Esophagus muscularis mucosa (tissue), 4 donors: ENCODE measurements around the gene VPS13D. TPM values are rescaled to one million over a fixed set of nuclear protein-coding genes. Genes with fewer than 3 reads are reported as not detected.

Experiments used
- DNase-seq: peaks from one replicate; pipeline ENCODE4 v3.0.0-alpha.2; 2017; ENCODE audit errors: extremely low spot score
- H3K27ac ChIP-seq, 4 donors: fragments of 200-600 bp; sonication (generic); replicated peaks in 1 of 4; 1 replicate in 3 of 4; 2 replicates in 1 of 4; pipeline ENCODE4 v1.5.1; 2016 to 2019; ENCODE audit warnings: mild to moderate bottlenecking in 1 of 4
- H3K27me3 ChIP-seq, 4 donors: fragments of 200-600 bp; sonication (generic); one replicate each; pipeline versions ENCODE4 v1.5.1 to v1.6.0; 2016 to 2019
- H3K36me3 ChIP-seq, 4 donors: fragments of 200-600 bp; sonication (generic); one replicate each; pipeline ENCODE4 v1.5.1; 2016 to 2019
- H3K4me1 ChIP-seq, 4 donors: fragments of 200-600 bp; sonication (generic); one replicate each; pipeline ENCODE4 v1.5.1; 2016 to 2019
- H3K4me3 ChIP-seq, 4 donors: fragments of 200-600 bp; sonication (generic); 1 replicate in 2 of 4; 2 replicates in 2 of 4; pipeline ENCODE4 v1.5.1; 2016 to 2019; ENCODE audit warnings: mild to moderate bottlenecking in 4 of 4, moderate library complexity in 1 of 4
- H3K9me3 ChIP-seq, 4 donors: fragments of 200-600 bp; sonication (generic); 1 replicate in 3 of 4; 2 replicates in 1 of 4; pipeline ENCODE4 v1.5.1; 2016 to 2019
- CTCF ChIP-seq, 3 experiments: fragments of 200-600 bp in 2 of 3; fragments of 450-650 bp in 1 of 3; sonication (generic) in 2 of 3; IDR thresholded peaks; one replicate each; pipeline ENCODE4 v1.5.1; 2017 to 2019; ENCODE audit warnings: antibody characterized with exemption in 3 of 3, mild to moderate bottlenecking in 2 of 3, moderate library complexity in 1 of 3
- EP300 ChIP-seq: sonication (generic); formaldehyde crosslinking; IDR thresholded peaks from one replicate; pipeline ENCODE4 v1.6.1; 2017; ENCODE audit warnings: antibody characterized with exemption
- POLR2A ChIP-seq: fragments of 450-650 bp; IDR thresholded peaks from one replicate; pipeline ENCODE4 v1.6.1; 2017; ENCODE audit warnings: antibody characterized with exemption, moderate library complexity, mild to moderate bottlenecking, low read depth
- POLR2AphosphoS5 ChIP-seq, 2 donors: sonication (generic); formaldehyde crosslinking; IDR thresholded peaks; one replicate each; pipeline ENCODE4 v1.6.1; 2017; ENCODE audit warnings: antibody characterized with exemption in 2 of 2
- WGBS: methylation state at CpG from one replicate; pipeline ENCODE4 v1.1.5; 2018; 5-methylcytosine and 5-hydroxymethylcytosine counted together
- intact Hi-C: fragments of 100-400 bp; cut with DNase I; formaldehyde crosslinking; loops from one replicate; pipeline ENCODE4 v1.15.1; 2023
- total RNA-seq, 4 donors: library from RNA; depleted of rRNA; stranded (reverse); fragments of >200 nt; gene quantifications; one replicate each; pipeline versions ENCODE4 v1.1.0 to v1.2.1, GENCODE V29; 2016

Gene VPS13D
- total RNA-seq, 4 donors from 2014 or later: 67.8 to 93.3 (median 85.4) TPM

- H3K27me3 ChIP-seq: no peaks in the 10 kb centered on the region
- intact Hi-C loops: no loop called here
- no peaks in the 10 kb centered on the region for H3K9me3 ChIP-seq
- no peak for DNase-seq
- H3K4me3 ChIP-seq: no peak overlapping the region
- H3K4me1 ChIP-seq: no peaks in the 10 kb centered on the region
- TF ChIP-seq POLR2A (no peak), CTCF (IDR thresholded peaks at IDR 0.05) (no peak), EP300 (no peak), POLR2AphosphoS5 (IDR thresholded peaks at IDR 0.05) (no peak)
- WGBS: 95% methylated on average over 3 of the region's 3 CpGs
- no peak overlapping the region for H3K27ac ChIP-seq
- peaks cover 48 to 95% (median 78%) of the 10 kb centered on the region in 4 donors for H3K36me3 ChIP-seq
These were observed 15.3 kb downstream of the VPS13D start for GRCh38 chr1:12245116-12245515.

GRCh38 chr1:12245733-12246132, 15.9 kb downstream of the VPS13D start:
- intact Hi-C loops: no loop called here
- H3K36me3 ChIP-seq: peaks cover 48 to 100% (median 83%) of the 10 kb centered on the region in 4 donors

GRCh38 chr1:12246584-12246983, 16.8 kb downstream of the VPS13D start:
- Histone ChIP-seq H3K4me1 (no peaks in the 10 kb centered on the region), H3K27me3 (no peaks in the 10 kb centered on the region), H3K4me3 (no peak overlapping the region), H3K27ac (no peak overlapping the region), H3K9me3 (no peaks in the 10 kb centered on the region), H3K36me3 (peaks cover 45 to 100% (median 86%) of the 10 kb centered on the region in 4 donors)
- no peak for DNase-seq
- TF ChIP-seq EP300: no peak
- TF ChIP-seq POLR2A: no peak
- TF ChIP-seq POLR2AphosphoS5 (IDR thresholded peaks at IDR 0.05): no peak
- intact Hi-C loops: no loop called here
- 87% methylated on average over 6 of the region's 6 CpGs for WGBS

More at GRCh38 chr1:12245733-12246132, 15.9 kb downstream of the VPS13D start:
- no peak for DNase-seq
- Histone ChIP-seq H3K4me3 (no peak overlapping the region), H3K27ac (no peak overlapping the region), H3K9me3 (no peaks in the 10 kb centered on the region), H3K27me3 (no peaks in the 10 kb centered on the region), H3K4me1 (no peaks in the 10 kb centered on the region)
- TF ChIP-seq CTCF (IDR thresholded peaks at IDR 0.05): no peak
- TF ChIP-seq EP300: no peak
- no peak for TF ChIP-seq POLR2A
- TF ChIP-seq POLR2AphosphoS5 (IDR thresholded peaks at IDR 0.05): no peak

- Histone ChIP-seq H3K9me3 (no peaks in the 10 kb centered on the region), H3K4me1 (no peaks in the 10 kb centered on the region), H3K27ac (no peak overlapping the region), H3K36me3 (peaks cover 52 to 100% (median 84%) of the 10 kb centered on the region in 4 donors), H3K27me3 (no peaks in the 10 kb centered on the region), H3K4me3 (no peak overlapping the region)
- 89% methylated on average over 1 of the region's 1 CpG for WGBS
- intact Hi-C loops: no loop called here
- no peak for DNase-seq
- TF ChIP-seq POLR2AphosphoS5 (IDR thresholded peaks at IDR 0.05) (no peak), CTCF (IDR thresholded peaks at IDR 0.05) (no peak), POLR2A (no peak), EP300 (no peak)
These were observed 19.4 kb downstream of the VPS13D start for GRCh38 chr1:12249181-12249580.

- H3K36me3 ChIP-seq: peaks cover 47 to 100% (median 83%) of the 10 kb centered on the region in 4 donors
- no peaks in the 10 kb centered on the region for H3K27me3 ChIP-seq
- no peak for DNase-seq
- H3K27ac ChIP-seq: no peak overlapping the region
- no peak for TF ChIP-seq POLR2A
- no peak for TF ChIP-seq POLR2AphosphoS5 (IDR thresholded peaks at IDR 0.05)
- TF ChIP-seq EP300: no peak
- TF ChIP-seq CTCF (IDR thresholded peaks at IDR 0.05): no peak
- H3K9me3 ChIP-seq: no peaks in the 10 kb centered on the region
- intact Hi-C loops: no loop called here
- H3K4me1 ChIP-seq: no peaks in the 10 kb centered on the region
- WGBS: 80% methylated on average over 6 of the region's 6 CpGs
- H3K4me3 ChIP-seq: no peak overlapping the region
These were observed 19.9 kb downstream of the VPS13D start for GRCh38 chr1:12249748-12250147.
